Gastrocnemius medialis (tissue), 4 donors: ENCODE measurements around the gene CACNA1F. TPM values are rescaled to one million over a fixed set of nuclear protein-coding genes. Genes with fewer than 3 reads are reported as not detected.

Experiments
- ATAC-seq, 2 donors: fragments of 150-250 bp; one replicate each; pipeline ENCODE4 v1.9.1; 2016
- DNase-seq, 2 donors: peaks; one replicate each; pipeline ENCODE4 v3.0.0-alpha.2; 2019
- H3K27ac ChIP-seq, 4 donors: fragments of 200-600 bp; sonication (generic); 1 replicate in 1 of 4; 2 replicates in 3 of 4; pipeline ENCODE4 v1.5.1; 2016 to 2018; ENCODE audit warnings: mild to moderate bottlenecking in 2 of 4, moderate library complexity in 1 of 4
- H3K27me3 ChIP-seq, 3 donors: fragments of 200-600 bp; sonication (generic) in 2 of 3; 1 replicate in 1 of 3; 2 replicates in 2 of 3; pipeline versions ENCODE4 v1.5.1 to v1.6.0; 2016 to 2019; ENCODE audit warnings: mild to moderate bottlenecking in 1 of 3, moderate library complexity in 1 of 3
- H3K36me3 ChIP-seq, 2 donors: fragments of 200-600 bp; sonication (generic) in 1 of 2; one replicate each; pipeline ENCODE4 v1.5.1; 2017 to 2018
- H3K4me1 ChIP-seq, 2 donors: fragments of 200-600 bp; sonication (generic) in 1 of 2; one replicate each; pipeline ENCODE4 v1.5.1; 2016 to 2017; ENCODE audit warnings: mild to moderate bottlenecking in 2 of 2
- H3K4me3 ChIP-seq, 4 donors: fragments of 200-600 bp; sonication (generic) in 3 of 4; 1 replicate in 1 of 4; 2 replicates in 3 of 4; pipeline ENCODE4 v1.5.1; 2016 to 2019; ENCODE audit warnings: mild to moderate bottlenecking in 2 of 4
- H3K9me3 ChIP-seq, 3 donors: fragments of 200-600 bp; sonication (generic) in 2 of 3; 1 replicate in 1 of 3; 2 replicates in 2 of 3; pipeline ENCODE4 v1.5.1; 2016 to 2019
- CTCF ChIP-seq, 5 experiments: fragments of 450-650 bp in 3 of 5; fragments of 200-600 bp in 2 of 5; sonication (generic) in 2 of 5; IDR thresholded peaks in 4 of 5; conservative IDR thresholded peaks in 1 of 5; 1 replicate in 4 of 5; 2 replicates in 1 of 5; pipeline ENCODE4 v1.5.1; 2016 to 2019; ENCODE audit warnings: antibody characterized with exemption in 5 of 5, mild to moderate bottlenecking in 3 of 5, moderate library complexity in 3 of 5
- POLR2A ChIP-seq, 2 donors: fragments of 450-650 bp; IDR thresholded peaks; one replicate each; pipeline ENCODE4 v1.6.1; 2017; ENCODE audit warnings: antibody characterized with exemption in 2 of 2, mild to moderate bottlenecking in 2 of 2, moderate library complexity in 2 of 2
- in situ Hi-C, 4 donors: fragments of 200-750 bp; cut with MboI; loops; one replicate each; pipeline versions ENCODE4 v1.15.0 to v1.8.0; 2017; ENCODE audit warnings: low sequenced_read_pairs in 4 of 4
- intact Hi-C: fragments of 100-400 bp; cut with DNase I; formaldehyde crosslinking; loops from one replicate; pipeline ENCODE4 v1.15.1; 2023; ENCODE audit warnings: low total_unique reads
- total RNA-seq, 4 donors: library from RNA; depleted of rRNA; stranded (reverse); fragments of >200 nt; gene quantifications; one replicate each; pipeline versions ENCODE4 v1.1.0 to v1.2.3, GENCODE V29; 2016

Gene CACNA1F
- total RNA-seq, 4 donors from 2014 or later = not detected

- H3K36me3 ChIP-seq = no peaks in the 10 kb centered on the region
- H3K27ac ChIP-seq = no peak overlapping the region
- DNase-seq (no peak), ATAC-seq (no peak)
- H3K9me3 ChIP-seq = no peaks in the 10 kb centered on the region
- no peak for TF ChIP-seq CTCF (IDR thresholded peaks at IDR 0.05 in 4 of 5, conservative IDR thresholded peaks at IDR 0.05 in 1 of 5)
- no peak for TF ChIP-seq POLR2A (IDR thresholded peaks at IDR 0.05)
- in situ Hi-C loops (no loop called here), intact Hi-C loops (no loop called here)
- H3K27me3 ChIP-seq = peaks cover 0 to 3% (median 0%) of the 10 kb centered on the region in 3 donors
- H3K4me3 ChIP-seq = no peak overlapping the region
- no peaks in the 10 kb centered on the region for H3K4me1 ChIP-seq
These were observed 7.3 kb downstream of the CACNA1F start for GRCh38 chrX:49225858-49226257.

- ATAC-seq = no peak
- DNase-seq = no peak
- H3K27me3 ChIP-seq = no peaks in the 10 kb centered on the region
- no peak overlapping the region for H3K4me3 ChIP-seq
- no peaks in the 10 kb centered on the region for H3K4me1 ChIP-seq
- TF ChIP-seq POLR2A (IDR thresholded peaks at IDR 0.05) (no peak), CTCF (IDR thresholded peaks at IDR 0.05 in 4 of 5, conservative IDR thresholded peaks at IDR 0.05 in 1 of 5) (no peak)
- in situ Hi-C loops (no loop called here), intact Hi-C loops (no loop called here)
- no peaks in the 10 kb centered on the region for H3K9me3 ChIP-seq
- no peak overlapping the region for H3K27ac ChIP-seq
- H3K36me3 ChIP-seq = no peaks in the 10 kb centered on the region
These were observed 11.3 kb downstream of the CACNA1F start for GRCh38 chrX:49221868-49222267.

GRCh38 chrX:49220100-49220499, 13.0 kb downstream of the CACNA1F start:
- Histone ChIP-seq H3K9me3 (no peaks in the 10 kb centered on the region), H3K4me3 (no peak overlapping the region), H3K36me3 (no peaks in the 10 kb centered on the region), H3K27me3 (no peaks in the 10 kb centered on the region), H3K4me1 (no peaks in the 10 kb centered on the region), H3K27ac (no peak overlapping the region)
- no peak for TF ChIP-seq CTCF (IDR thresholded peaks at IDR 0.05 in 4 of 5, conservative IDR thresholded peaks at IDR 0.05 in 1 of 5)
- TF ChIP-seq POLR2A (IDR thresholded peaks at IDR 0.05) = no peak
- ATAC-seq (no peak), DNase-seq (no peak)
- in situ Hi-C loops = no loop called here
- intact Hi-C loops = no loop called here

GRCh38 chrX:49214996-49215526, 18.1 kb downstream of the CACNA1F start:
- Histone ChIP-seq H3K27ac (no peak overlapping the region), H3K4me3 (no peak overlapping the region), H3K36me3 (no peaks in the 10 kb centered on the region), H3K4me1 (no peaks in the 10 kb centered on the region), H3K9me3 (no peaks in the 10 kb centered on the region), H3K27me3 (no peaks in the 10 kb centered on the region)
- no peak for TF ChIP-seq CTCF (IDR thresholded peaks at IDR 0.05 in 4 of 5, conservative IDR thresholded peaks at IDR 0.05 in 1 of 5)
- no peak for TF ChIP-seq POLR2A (IDR thresholded peaks at IDR 0.05)
- in situ Hi-C loops = no loop called here
- DNase-seq (no peak), ATAC-seq (no peak)
- intact Hi-C loops = no loop called here

- in situ Hi-C loops (no loop called here), intact Hi-C loops (no loop called here)
- no peaks in the 10 kb centered on the region for H3K36me3 ChIP-seq
- no peak overlapping the region for H3K4me3 ChIP-seq
- no peak for ATAC-seq
- no peak overlapping the region for H3K27ac ChIP-seq
- H3K9me3 ChIP-seq = no peaks in the 10 kb centered on the region
- no peak for DNase-seq
- TF ChIP-seq CTCF (IDR thresholded peaks at IDR 0.05 in 4 of 5, conservative IDR thresholded peaks at IDR 0.05 in 1 of 5) = no peak
- no peaks in the 10 kb centered on the region for H3K27me3 ChIP-seq
- H3K4me1 ChIP-seq = no peaks in the 10 kb centered on the region
These were observed 18.7 kb downstream of the CACNA1F start for GRCh38 chrX:49214416-49214815.
